Neutrophil (primary cell): ENCODE measurements around the gene EPGN.

Experiments used
- H3K27ac ChIP-seq: fragments of 200-600 bp; sonication (generic); 2 replicates; pipeline ENCODE4 v1.5.1; 2016; ENCODE audit warnings: mild to moderate bottlenecking, moderate library complexity
- H3K27me3 ChIP-seq: fragments of 200-600 bp; sonication (generic); 2 replicates; pipeline ENCODE4 v1.6.0; 2016; ENCODE audit warnings: mild to moderate bottlenecking
- H3K36me3 ChIP-seq: fragments of 200-600 bp; sonication (generic); 2 replicates; pipeline ENCODE4 v1.5.1; 2017
- H3K4me1 ChIP-seq, 2 experiments: fragments of 200-600 bp in 1 of 2; sonication (generic) in 1 of 2; 1 replicate in 1 of 2; 2 replicates in 1 of 2; pipeline versions ENCODE4 v1.5.1 to v1.6.1; 2013 to 2016; ENCODE audit warnings: low read depth in 1 of 2, low read length in 1 of 2, mild to moderate bottlenecking in 1 of 2, moderate library complexity in 1 of 2; ENCODE audit not compliant: control insufficient read depth in 1 of 2, insufficient read depth in 1 of 2
- H3K4me3 ChIP-seq, 2 experiments: fragments of 200-600 bp in 1 of 2; sonication (generic) in 1 of 2; 1 replicate in 1 of 2; 2 replicates in 1 of 2; pipeline ENCODE4 v1.5.1; 2013 to 2016; ENCODE audit warnings: low read depth in 1 of 2, low read length in 1 of 2, mild to moderate bottlenecking in 1 of 2, moderate library complexity in 1 of 2
- H3K9me3 ChIP-seq: fragments of 200-600 bp; sonication (generic); 2 replicates; pipeline ENCODE4 v1.5.1; 2016
- TF ChIP-seq, protein P1 (sequence below): fragments of 200-600 bp; sonication (generic); IDR thresholded peaks from 2 replicates; pipeline ENCODE4 v1.5.1; 2016; ENCODE audit warnings: antibody characterized with exemption

Gene EPGN

DNA sequence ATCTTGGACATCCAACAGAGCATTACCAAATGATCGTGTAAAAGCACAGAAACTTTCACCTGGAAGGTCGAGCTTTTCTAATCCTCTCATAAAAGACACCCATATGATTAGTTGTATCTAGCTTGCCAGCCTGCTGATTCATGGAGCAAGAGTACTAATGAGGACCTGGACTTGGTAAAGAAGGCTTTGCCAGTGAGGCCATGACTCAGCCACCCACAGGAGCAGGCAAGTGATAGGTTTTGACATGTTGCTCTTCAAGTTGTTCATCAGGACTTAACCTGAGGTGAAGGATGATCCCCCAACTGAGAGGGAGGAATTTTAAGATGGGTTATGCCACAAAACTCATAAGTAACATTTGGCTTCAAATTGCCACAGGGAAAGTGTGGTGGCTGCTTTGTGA lies 24.7 kb upstream of the EPGN start:
- H3K27ac ChIP-seq: no peak overlapping the region
- no peak overlapping the region for H3K4me3 ChIP-seq

DNA sequence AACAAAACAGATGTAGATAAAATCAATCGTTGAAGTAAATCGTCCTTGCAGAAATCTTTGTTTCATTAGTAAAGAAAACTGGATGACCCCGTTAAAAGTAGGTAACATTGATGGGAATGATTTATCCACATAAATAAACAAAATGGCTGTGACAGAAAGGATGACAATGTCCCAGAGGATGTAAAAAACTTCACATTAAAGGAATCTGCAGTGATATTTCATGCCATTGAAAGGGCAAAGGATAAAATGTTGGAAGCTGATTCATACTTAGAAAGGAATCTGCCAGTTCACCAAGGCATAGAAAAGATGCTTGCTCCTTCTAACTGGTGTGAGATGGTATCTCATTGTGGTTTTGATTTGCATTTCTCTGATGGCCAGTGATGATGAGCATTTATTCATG lies 24.2 kb upstream of the EPGN start:
- Histone ChIP-seq H3K36me3 (no peaks in the 10 kb centered on the region), H3K9me3 (no peaks in the 10 kb centered on the region), H3K27ac (no peak overlapping the region), H3K4me3 (no peak overlapping the region), H3K4me1 (no peaks in the 10 kb centered on the region), H3K27me3 (no peaks in the 10 kb centered on the region)
- TF ChIP-seq, protein P1, sequence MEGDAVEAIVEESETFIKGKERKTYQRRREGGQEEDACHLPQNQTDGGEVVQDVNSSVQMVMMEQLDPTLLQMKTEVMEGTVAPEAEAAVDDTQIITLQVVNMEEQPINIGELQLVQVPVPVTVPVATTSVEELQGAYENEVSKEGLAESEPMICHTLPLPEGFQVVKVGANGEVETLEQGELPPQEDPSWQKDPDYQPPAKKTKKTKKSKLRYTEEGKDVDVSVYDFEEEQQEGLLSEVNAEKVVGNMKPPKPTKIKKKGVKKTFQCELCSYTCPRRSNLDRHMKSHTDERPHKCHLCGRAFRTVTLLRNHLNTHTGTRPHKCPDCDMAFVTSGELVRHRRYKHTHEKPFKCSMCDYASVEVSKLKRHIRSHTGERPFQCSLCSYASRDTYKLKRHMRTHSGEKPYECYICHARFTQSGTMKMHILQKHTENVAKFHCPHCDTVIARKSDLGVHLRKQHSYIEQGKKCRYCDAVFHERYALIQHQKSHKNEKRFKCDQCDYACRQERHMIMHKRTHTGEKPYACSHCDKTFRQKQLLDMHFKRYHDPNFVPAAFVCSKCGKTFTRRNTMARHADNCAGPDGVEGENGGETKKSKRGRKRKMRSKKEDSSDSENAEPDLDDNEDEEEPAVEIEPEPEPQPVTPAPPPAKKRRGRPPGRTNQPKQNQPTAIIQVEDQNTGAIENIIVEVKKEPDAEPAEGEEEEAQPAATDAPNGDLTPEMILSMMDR: no peak

More for the DNA sequence above, 24.7 kb upstream of the EPGN start:
- Histone ChIP-seq H3K27me3 (no peaks in the 10 kb centered on the region), H3K9me3 (no peaks in the 10 kb centered on the region), H3K36me3 (no peaks in the 10 kb centered on the region), H3K4me1 (no peaks in the 10 kb centered on the region)
- TF ChIP-seq, protein P1: no peak

DNA sequence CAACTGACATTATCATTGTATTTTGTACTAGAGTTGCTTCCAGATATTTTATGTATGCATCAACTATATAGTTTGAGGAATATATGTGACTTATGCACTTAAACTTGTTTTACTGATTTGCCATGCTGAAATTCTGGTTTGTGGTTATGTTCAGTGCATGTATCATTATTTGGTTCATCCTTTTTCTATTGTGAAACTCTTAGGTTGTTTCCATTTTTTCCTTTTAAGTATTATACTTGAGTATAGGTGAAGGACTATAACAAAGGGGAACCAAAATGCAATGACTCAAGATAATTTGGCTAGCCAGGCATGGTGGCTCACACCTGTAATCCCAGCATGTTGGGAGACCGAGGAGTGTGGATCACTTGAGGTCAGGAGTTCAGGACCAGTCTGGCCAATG lies 21.1 kb upstream of the EPGN start:
- H3K4me3 ChIP-seq: no peak overlapping the region
- H3K36me3 ChIP-seq: no peaks in the 10 kb centered on the region
- H3K4me1 ChIP-seq: no peaks in the 10 kb centered on the region
- no peaks in the 10 kb centered on the region for H3K9me3 ChIP-seq
- H3K27ac ChIP-seq: no peak overlapping the region
- H3K27me3 ChIP-seq: no peaks in the 10 kb centered on the region
- TF ChIP-seq, protein P1: no peak

DNA sequence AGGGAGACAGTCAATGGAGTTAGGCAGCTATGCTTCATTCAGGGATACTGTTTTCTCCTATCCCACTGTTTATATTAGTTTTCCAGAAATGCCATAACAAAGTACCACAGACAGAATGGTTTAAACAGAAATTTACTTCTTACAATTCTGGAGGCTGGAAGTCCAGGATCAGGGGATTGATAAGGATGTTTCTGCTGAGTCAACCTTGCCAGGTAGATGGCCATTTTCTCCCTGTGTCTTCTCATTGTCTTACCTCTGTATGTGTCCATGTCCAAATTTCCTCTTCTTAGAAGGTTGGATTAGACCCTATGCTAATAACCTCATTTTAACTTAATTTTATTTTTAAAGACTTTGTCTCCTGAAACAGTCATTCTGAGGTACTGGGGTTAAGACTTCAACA lies 20.5 kb upstream of the EPGN start:
- Histone ChIP-seq H3K27ac (no peak overlapping the region), H3K4me3 (no peak overlapping the region), H3K36me3 (no peaks in the 10 kb centered on the region), H3K27me3 (no peaks in the 10 kb centered on the region), H3K4me1 (no peaks in the 10 kb centered on the region), H3K9me3 (no peaks in the 10 kb centered on the region)
- TF ChIP-seq, protein P1: no peak

DNA sequence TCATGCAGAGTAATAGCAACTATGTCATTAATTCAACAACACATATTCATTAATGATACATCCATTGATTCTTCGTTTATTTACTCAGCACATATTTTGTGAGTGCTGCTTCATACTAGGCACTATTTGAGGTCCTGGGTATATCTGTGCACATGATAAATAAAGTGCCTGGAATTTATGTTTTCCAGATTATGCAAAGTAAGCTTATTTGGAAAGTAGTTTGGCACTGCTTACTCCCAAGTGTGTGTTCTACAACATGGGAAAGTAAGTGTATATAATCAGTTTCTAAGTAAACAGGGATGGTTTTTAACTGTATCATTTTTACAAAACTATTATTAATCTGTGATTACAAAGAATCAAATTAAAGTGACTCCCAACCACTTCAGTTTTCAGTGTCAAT lies 16.8 kb upstream of the EPGN start:
- H3K27ac ChIP-seq: no peak overlapping the region
- H3K9me3 ChIP-seq: no peaks in the 10 kb centered on the region
- no peaks in the 10 kb centered on the region for H3K27me3 ChIP-seq
- no peaks in the 10 kb centered on the region for H3K36me3 ChIP-seq
- TF ChIP-seq, protein P1: no peak
- no peak overlapping the region for H3K4me3 ChIP-seq
- no peaks in the 10 kb centered on the region for H3K4me1 ChIP-seq
